ENCODE measurements around the gene HERC6. TPM values are rescaled to one million over a fixed set of nuclear protein-coding genes. Genes with fewer than 3 reads are reported as not detected.
"Not testable (repeated sequence)": the region's sequence is repeated elsewhere in the genome, so short reads cannot be mapped to it uniquely, and the experiment has no call there.

HERC6 gene
- total RNA-seq, 1 experiment from 2014 or later, result 4.1 TPM

GRCh38 chr4:88447371-88448095 is 68.9 kb downstream of the HERC6 start:
- peaks cover 11% of the 10 kb centered on the region for H3K36me3 Mint-ChIP-seq
- DNase-seq (ENCODE audit: low spot score), result no peak
- H3K4me1 Mint-ChIP-seq, result peaks cover 45% of the 10 kb centered on the region
- POLR2A ChIA-PET, result interaction anchor here (1.3 kb wide), 1 partner anchor 10 kb away, joined by 3 read pairs; no protein-coding TSS in a partner anchor
- peaks cover 9% of the 10 kb centered on the region for H3K9me3 Mint-ChIP-seq
- ATAC-seq, result no peak
- no peak for TF ChIP-seq E2F5 (CRISPR knock-in tag; IDR thresholded peaks at IDR 0.05)
- no peak for TF ChIP-seq NFE2L1 (CRISPR knock-in tag; IDR thresholded peaks at IDR 0.05)
- no peak for TF ChIP-seq CTCF (IDR thresholded peaks at IDR 0.05)
- TF ChIP-seq FOXJ3 (CRISPR knock-in tag; IDR thresholded peaks at IDR 0.05; ENCODE audit: borderline replicate concordance), result no peak
- TF ChIP-seq FOXP1 (CRISPR knock-in tag; IDR thresholded peaks at IDR 0.05; ENCODE audit: borderline replicate concordance), result no peak
- TF ChIP-seq ESRRA (CRISPR knock-in tag; IDR thresholded peaks at IDR 0.05; ENCODE audit: borderline replicate concordance), result no peak
- no peak for TF ChIP-seq AFF4 (CRISPR knock-in tag; IDR thresholded peaks at IDR 0.05; ENCODE audit: borderline replicate concordance)
- TF ChIP-seq, protein P1, sequence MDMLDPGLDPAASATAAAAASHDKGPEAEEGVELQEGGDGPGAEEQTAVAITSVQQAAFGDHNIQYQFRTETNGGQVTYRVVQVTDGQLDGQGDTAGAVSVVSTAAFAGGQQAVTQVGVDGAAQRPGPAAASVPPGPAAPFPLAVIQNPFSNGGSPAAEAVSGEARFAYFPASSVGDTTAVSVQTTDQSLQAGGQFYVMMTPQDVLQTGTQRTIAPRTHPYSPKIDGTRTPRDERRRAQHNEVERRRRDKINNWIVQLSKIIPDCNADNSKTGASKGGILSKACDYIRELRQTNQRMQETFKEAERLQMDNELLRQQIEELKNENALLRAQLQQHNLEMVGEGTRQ (CRISPR knock-in tag; IDR thresholded peaks at IDR 0.05), result no peak
- TF ChIP-seq, protein P2, sequence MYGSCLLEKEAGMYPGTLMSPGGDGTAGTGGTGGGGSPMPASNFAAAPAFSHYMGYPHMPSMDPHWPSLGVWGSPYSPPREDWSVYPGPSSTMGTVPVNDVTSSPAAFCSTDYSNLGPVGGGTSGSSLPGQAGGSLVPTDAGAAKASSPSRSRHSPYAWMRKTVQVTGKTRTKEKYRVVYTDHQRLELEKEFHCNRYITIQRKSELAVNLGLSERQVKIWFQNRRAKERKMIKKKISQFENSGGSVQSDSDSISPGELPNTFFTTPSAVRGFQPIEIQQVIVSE (CRISPR knock-in tag; IDR thresholded peaks at IDR 0.05; ENCODE audit: borderline replicate concordance), result no peak
- TF ChIP-seq RELA (CRISPR knock-in tag; IDR thresholded peaks at IDR 0.05; ENCODE audit: borderline replicate concordance), result no peak
- TF ChIP-seq ZNF232 (CRISPR knock-in tag; IDR thresholded peaks at IDR 0.05), result no peak
- TF ChIP-seq NR1H2 (CRISPR knock-in tag; IDR thresholded peaks at IDR 0.05), result no peak
- no peak for TF ChIP-seq HMGXB4 (CRISPR knock-in tag; IDR thresholded peaks at IDR 0.05)
- TF ChIP-seq ZNF671 (CRISPR knock-in tag; IDR thresholded peaks at IDR 0.05), result no peak
- TF ChIP-seq CREM (CRISPR knock-in tag; IDR thresholded peaks at IDR 0.05), result no peak
- no peaks in the 10 kb centered on the region for H3K27me3 Mint-ChIP-seq (ENCODE audit: low read depth)
- H3K4me3 Mint-ChIP-seq, result no peak overlapping the region
- H3K27ac Mint-ChIP-seq, result 0 out of 2 replicates have a peak overlapping the region, but pooled peaks have one; percentile 19
- CTCF ChIA-PET, result interaction anchor here (2.5 to 4.5 kb wide), 2 partner anchors 9 to 69 kb away, joined by 7 to 24 read pairs; partner anchors contain the start of genes HERC5 and HERC6

GRCh38 chr4:88448211-88448765 is 69.6 kb downstream of the HERC6 start:
- not testable (repeated sequence) for H3K4me3 Mint-ChIP-seq; H3K27ac Mint-ChIP-seq; DNase-seq (ENCODE audit: low spot score); ATAC-seq; H3K9me3 Mint-ChIP-seq; H3K27me3 Mint-ChIP-seq (ENCODE audit: low read depth)
- H3K4me1 Mint-ChIP-seq, result peaks cover 40% of the 10 kb centered on the region
- ChIA-PET CTCF (interaction anchor here (4.5 kb wide), 1 partner anchor 8 kb away, joined by 24 read pairs; the partner anchor contains the start of gene HERC5), POLR2A (interaction anchor here (1.3 kb wide), 1 partner anchor 9 kb away, joined by 3 read pairs; no protein-coding TSS in a partner anchor)
- peaks cover 10% of the 10 kb centered on the region for H3K36me3 Mint-ChIP-seq
